Loucy (cell line): ENCODE data around the gene MYL5.

Experiments used
- H2AFZ ChIP-seq: fragments of 200-600 bp; sonication (generic); 2 replicates; pipeline ENCODE4 v1.6.0; 2016; ENCODE audit warnings: antibody characterized with exemption, mild to moderate bottlenecking, low read length, moderate library complexity
- H3F3A ChIP-seq: fragments of 200-600 bp; 2 replicates; pipeline ENCODE4 v1.6.0; 2016; ENCODE audit warnings: antibody characterized with exemption, low read depth, mild to moderate bottlenecking
- H3K27me3 ChIP-seq: fragments of 200-600 bp; sonication (generic); 2 replicates; pipeline ENCODE4 v1.6.1; 2014; ENCODE audit warnings: low read length, mild to moderate bottlenecking; ENCODE audit not compliant: insufficient read depth, poor library complexity, severe bottlenecking
- H3K36me3 ChIP-seq: fragments of 200-600 bp; sonication (generic); 2 replicates; pipeline ENCODE4 v1.6.1; 2016; ENCODE audit warnings: low read length; ENCODE audit not compliant: insufficient read depth
- H3K4me1 ChIP-seq: fragments of 200-600 bp; sonication (generic); 2 replicates; pipeline ENCODE4 v1.5.1; 2014; ENCODE audit warnings: low read length, mild to moderate bottlenecking; ENCODE audit not compliant: insufficient read depth, poor library complexity, severe bottlenecking
- H3K4me2 ChIP-seq: fragments of 200-600 bp; sonication (generic); 2 replicates; pipeline ENCODE4 v1.6.0; 2014; ENCODE audit warnings: antibody characterized with exemption, low read length, low read depth, mild to moderate bottlenecking; ENCODE audit not compliant: poor library complexity, severe bottlenecking
- H3K4me3 ChIP-seq: fragments of 200-600 bp; sonication (generic); 2 replicates; pipeline ENCODE4 v1.5.1; 2014; ENCODE audit warnings: low read length, mild to moderate bottlenecking, mixed read lengths; ENCODE audit not compliant: poor library complexity, severe bottlenecking
- H3K79me2 ChIP-seq: fragments of 200-600 bp; sonication (generic); 2 replicates; pipeline ENCODE4 v1.6.1; 2014; ENCODE audit warnings: low read length; ENCODE audit not compliant: insufficient read depth
- H3K9ac ChIP-seq: fragments of 200-600 bp; sonication (generic); 2 replicates; pipeline ENCODE4 v1.6.0; 2014; ENCODE audit warnings: mild to moderate bottlenecking, low read depth, low read length, moderate library complexity; ENCODE audit not compliant: poor library complexity, severe bottlenecking
- H3K9me2 ChIP-seq: fragments of 200-600 bp; sonication (generic); replicated peaks from 2 replicates; pipeline ENCODE4 v1.6.1; 2016; ENCODE audit warnings: low read depth, low read length, mixed read lengths
- H3K9me3 ChIP-seq: fragments of 200-600 bp; sonication (generic); 2 replicates; pipeline ENCODE4 v1.6.1; 2014; ENCODE audit warnings: mild to moderate bottlenecking, antibody characterized with exemption, low read length, low read depth; ENCODE audit not compliant: insufficient read depth
- H4K20me1 ChIP-seq: fragments of 200-600 bp; sonication (generic); 2 replicates; pipeline ENCODE4 v1.6.0; 2014; ENCODE audit warnings: antibody characterized with exemption, low read length, mild to moderate bottlenecking; ENCODE audit not compliant: insufficient read depth, poor library complexity, severe bottlenecking
- CTCF ChIP-seq: fragments of 200-600 bp; sonication (generic); conservative IDR thresholded peaks from 2 replicates; pipeline ENCODE4 v1.5.1; 2014; ENCODE audit warnings: mild to moderate bottlenecking, antibody characterized with exemption, low read length
- EZH2phosphoT487 ChIP-seq: fragments of 200-600 bp; IDR thresholded peaks from 2 replicates; pipeline ENCODE4 v1.6.1; 2018; ENCODE audit warnings: antibody characterized with exemption, mild to moderate bottlenecking, moderate library complexity, borderline replicate concordance

MYL5 gene

GRCh38 chr4:671769-672168 is 2.6 kb upstream of the MYL5 start:
- H4K20me1 ChIP-seq, result peaks cover 3% of the 10 kb centered on the region
- no peaks in the 10 kb centered on the region for H3F3A ChIP-seq
- no peak overlapping the region for H3K9ac ChIP-seq
- H3K36me3 ChIP-seq, result peaks cover 8% of the 10 kb centered on the region; the same call in 1 of the 2 replicates
- no peak overlapping the region for H3K4me2 ChIP-seq
- H3K4me1 ChIP-seq, result peaks cover 24% of the 10 kb centered on the region
- peaks cover 24% of the 10 kb centered on the region for H3K79me2 ChIP-seq
- no peak overlapping the region for H2AFZ ChIP-seq
- no peaks in the 10 kb centered on the region for H3K9me2 ChIP-seq
- TF ChIP-seq EZH2phosphoT487 (no peak), CTCF (no peak)
- no peak overlapping the region for H3K4me3 ChIP-seq
- no peaks in the 10 kb centered on the region for H3K27me3 ChIP-seq
- no peaks in the 10 kb centered on the region for H3K9me3 ChIP-seq

GRCh38 chr4:673349-674091 is 822 bp upstream of the MYL5 start:
- no peak overlapping the region for H2AFZ ChIP-seq
- H3K79me2 ChIP-seq, result peaks cover 24% of the 10 kb centered on the region
- peaks cover 3% of the 10 kb centered on the region for H4K20me1 ChIP-seq
- no peaks in the 10 kb centered on the region for H3F3A ChIP-seq
- H3K27me3 ChIP-seq, result no peaks in the 10 kb centered on the region
- H3K4me3 ChIP-seq, result peak overlapping the region; percentile 84
- peak overlapping the region; percentile 87 for H3K9ac ChIP-seq
- H3K9me2 ChIP-seq, result no peaks in the 10 kb centered on the region
- peaks cover 24% of the 10 kb centered on the region for H3K4me1 ChIP-seq
- TF ChIP-seq EZH2phosphoT487 (no peak), CTCF (no peak)
- no peaks in the 10 kb centered on the region for H3K9me3 ChIP-seq
- H3K4me2 ChIP-seq, result peak overlapping the region; percentile 84
- peaks cover 8% of the 10 kb centered on the region; the same call in 1 of the 2 replicates for H3K36me3 ChIP-seq

GRCh38 chr4:675036-675882 is 917 bp downstream of the MYL5 start:
- Histone ChIP-seq H3K4me1 (peaks cover 24% of the 10 kb centered on the region), H3K9ac (peak overlapping the region; percentile 95), H3K4me2 (peak overlapping the region; percentile 98), H3K36me3 (peaks cover 8% of the 10 kb centered on the region; the same call in 1 of the 2 replicates), H3K9me2 (no peaks in the 10 kb centered on the region), H4K20me1 (peaks cover 3% of the 10 kb centered on the region), H3K79me2 (peaks cover 24% of the 10 kb centered on the region), H3F3A (no peaks in the 10 kb centered on the region), H3K4me3 (peak overlapping the region; percentile 85), H2AFZ (peak overlapping the region; percentile 85; the same call in 1 of the 2 replicates), H3K9me3 (no peaks in the 10 kb centered on the region), H3K27me3 (no peaks in the 10 kb centered on the region)
- TF ChIP-seq EZH2phosphoT487 (no peak), CTCF (no peak)
